Right lobe of liver (tissue), 6 donors: ENCODE measurements around the gene SLCO2A1. TPM values are rescaled to one million over a fixed set of nuclear protein-coding genes. Genes with fewer than 3 reads are reported as not detected.

Source experiments
- ATAC-seq, 4 donors: fragments of 200-7000 bp; cut with Tn5 transposase; one replicate each; pipeline ENCODE4 v1.9.1; 2020; ENCODE audit warnings: mild to moderate bottlenecking in 4 of 4, moderate library complexity in 4 of 4
- DNase-seq, 3 donors: peaks; one replicate each; pipeline ENCODE4 v3.0.0-alpha.2; 2020
- H3K27ac ChIP-seq, 3 donors: fragments of 200-600 bp; one replicate each; pipeline ENCODE4 v1.8.0; 2022
- H3K27me3 ChIP-seq, 2 donors: fragments of 200-600 bp; one replicate each; pipeline ENCODE4 v1.8.0; 2022
- H3K36me3 ChIP-seq, 4 donors: fragments of 200-600 bp; sonication (generic) in 1 of 4; one replicate each; pipeline versions ENCODE4 v1.5.1 to v1.8.0; 2017 to 2022; ENCODE audit warnings: control low read depth in 1 of 4
- H3K4me1 ChIP-seq, 4 donors: fragments of 200-600 bp; sonication (generic) in 1 of 4; one replicate each; pipeline versions ENCODE4 v1.5.1 to v1.8.0; 2017 to 2022; ENCODE audit warnings: control low read depth in 1 of 4
- H3K4me3 ChIP-seq, 3 donors: fragments of 200-600 bp; one replicate each; pipeline ENCODE4 v1.8.0; 2022
- H3K9me3 ChIP-seq, 4 donors: fragments of 200-600 bp; sonication (generic) in 1 of 4; one replicate each; pipeline versions ENCODE4 v1.5.1 to v1.8.0; 2017 to 2022; ENCODE audit warnings: control low read depth in 1 of 4
- CTCF ChIP-seq, 4 donors: fragments of 200-600 bp in 3 of 4; fragments of 450-650 bp in 1 of 4; IDR thresholded peaks; one replicate each; pipeline versions ENCODE4 v1.5.1 to v1.8.0; 2016 to 2022; ENCODE audit warnings: antibody characterized with exemption in 4 of 4, mild to moderate bottlenecking in 2 of 4
- POLR2A ChIP-seq: fragments of 450-650 bp; IDR thresholded peaks from one replicate; pipeline ENCODE4 v1.6.1; 2017; ENCODE audit warnings: antibody characterized with exemption, mild to moderate bottlenecking
- WGBS: methylation state at CpG from one replicate; pipeline ENCODE4 v1.1.6; 2018; ENCODE audit warnings: low coverage, low lambda C conversion rate; ENCODE audit not compliant: insufficient coverage; ENCODE audit errors: missing lambda C conversion rate; 5-methylcytosine and 5-hydroxymethylcytosine counted together
- intact Hi-C, 2 donors: fragments of 100-400 bp; cut with DNase I; formaldehyde crosslinking; loops; one replicate each; pipeline versions ENCODE4 v1.11.2 to v1.14.1; 2022
- total RNA-seq, 6 experiments: library from RNA; depleted of rRNA in 2 of 6; stranded (reverse); fragments of >200 nt in 2 of 6; fragmentation: NEBNext Ultra II Directional in 3 of 6; extraction: Animal tissue kit (Norgen Biotek cat#: 25700) in 3 of 6; gene quantifications; one replicate each; pipeline versions ENCODE4 v1.1.0 to v1.2.4, GENCODE V29; 2016 to 2023
- donor health status: DM: no; HTN: yes; CAD: no.
- donor health status: DM: no; HTN: no; CAD: no.
- donor health status: DM: no; HTN: no; CAD: no.
- donor health status: DM: no; HTN: yes; CAD: no.
- donor health status: DM: no; HTN: yes; CAD: no.

Gene SLCO2A1
- total RNA-seq, 6 experiments from 2014 or later: 0.71 to 4.4 (median 1.5) TPM

DNA sequence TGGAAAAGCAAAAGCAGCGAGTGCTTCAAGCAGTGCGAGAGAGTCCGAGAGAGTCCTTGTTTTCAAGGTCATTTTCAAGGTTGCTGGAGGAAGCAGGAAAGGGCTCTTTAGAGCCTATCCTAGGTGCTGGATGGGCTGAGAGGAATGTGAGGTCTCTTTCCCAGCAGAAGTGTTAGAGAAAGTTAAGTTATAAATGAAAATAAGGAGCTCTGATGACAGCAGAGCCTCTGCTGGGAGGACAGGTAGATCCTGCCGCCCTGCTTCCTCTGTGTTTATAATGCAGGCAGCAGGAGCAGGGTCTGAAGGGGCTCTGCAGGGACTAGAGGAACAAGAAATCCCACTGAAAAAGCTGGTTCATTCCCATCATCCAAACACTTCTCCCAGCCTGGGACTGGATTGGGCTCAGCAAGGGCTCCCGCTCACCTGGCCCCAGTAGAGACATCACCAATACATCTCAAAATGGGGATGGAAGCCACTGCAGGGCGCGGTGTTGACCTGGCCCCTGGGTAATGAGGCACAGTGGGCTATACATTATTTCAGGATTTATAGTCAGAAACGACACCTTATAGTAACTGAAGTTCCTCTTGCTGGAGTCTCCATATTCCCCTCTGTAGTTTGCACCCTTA lies 92.6 kb downstream of the SLCO2A1 start:
- TF ChIP-seq POLR2A: no peak
- no peak for TF ChIP-seq CTCF (IDR thresholded peaks at IDR 0.05)
- H3K4me1 ChIP-seq: no peaks in the 10 kb centered on the region
- H3K27me3 ChIP-seq: no peaks in the 10 kb centered on the region
- no peak overlapping the region for H3K27ac ChIP-seq
- ATAC-seq (no peak), DNase-seq (no peak)
- no peaks in the 10 kb centered on the region for H3K36me3 ChIP-seq
- no peak overlapping the region for H3K4me3 ChIP-seq
- 68% methylated on average over 5 of the region's 8 CpGs for WGBS
- intact Hi-C loops: no loop called here
- no peaks in the 10 kb centered on the region for H3K9me3 ChIP-seq

GRCh38 chr3:133935843-133936769 lies 93.6 kb downstream of the SLCO2A1 start:
- no peak for ATAC-seq
- no peaks in the 10 kb centered on the region for H3K4me1 ChIP-seq
- no peak overlapping the region for H3K4me3 ChIP-seq
- H3K27ac ChIP-seq: no peak overlapping the region
- 67% methylated on average over 3 of the region's 13 CpGs for WGBS
- no peaks in the 10 kb centered on the region for H3K36me3 ChIP-seq
- H3K9me3 ChIP-seq: no peaks in the 10 kb centered on the region
- intact Hi-C loops: no loop called here
- DNase-seq: no peak
- no peak for TF ChIP-seq POLR2A
- no peak for TF ChIP-seq CTCF (IDR thresholded peaks at IDR 0.05)
- H3K27me3 ChIP-seq: no peaks in the 10 kb centered on the region

DNA sequence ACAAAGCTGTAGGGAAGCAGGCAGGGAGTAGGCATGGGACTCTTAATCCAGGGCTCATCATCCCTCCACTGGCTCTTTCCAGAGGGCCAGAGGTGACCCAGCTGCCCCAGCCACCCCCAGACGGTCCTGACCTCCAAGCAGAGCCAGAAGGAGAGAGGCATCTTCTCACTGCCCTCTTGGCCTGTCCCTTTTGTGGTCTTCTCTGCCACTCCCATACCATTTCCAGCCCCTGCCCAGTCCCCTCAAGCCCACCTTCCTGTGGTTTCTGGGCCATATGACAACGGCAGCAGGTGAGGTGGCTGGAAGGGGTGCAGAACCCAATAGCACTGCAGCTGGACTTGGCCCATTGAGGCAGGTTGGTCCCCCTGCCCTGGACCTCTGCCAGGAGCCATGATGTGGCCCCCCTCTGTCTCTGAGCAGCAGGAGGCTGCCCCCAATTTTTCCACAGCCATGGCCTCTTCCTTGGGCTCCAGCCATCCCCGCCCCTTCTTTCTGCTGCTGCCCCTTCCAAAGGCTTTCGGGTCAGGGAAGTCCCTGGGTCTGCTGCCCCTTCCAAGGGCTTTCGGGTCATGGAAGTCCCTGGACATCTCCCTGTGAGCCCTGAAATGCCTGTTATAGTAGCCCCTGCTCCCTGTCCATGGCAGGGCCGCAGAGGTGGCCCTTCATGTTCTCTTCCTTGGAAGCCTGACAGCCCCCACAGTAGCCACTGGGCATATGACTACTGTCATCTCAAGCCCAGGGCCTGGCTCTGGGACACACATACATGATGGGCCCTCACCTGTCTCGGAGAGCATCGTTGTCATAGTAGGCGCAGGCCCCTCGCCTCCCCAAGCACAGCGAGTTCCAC lies 94.5 kb downstream of the SLCO2A1 start:
- H3K36me3 ChIP-seq: no peaks in the 10 kb centered on the region
- no peak for ATAC-seq
- WGBS: 77% methylated on average over 10 of the region's 11 CpGs
- no peaks in the 10 kb centered on the region for H3K9me3 ChIP-seq
- TF ChIP-seq POLR2A: no peak
- TF ChIP-seq CTCF (IDR thresholded peaks at IDR 0.05): no peak
- no peak overlapping the region for H3K4me3 ChIP-seq
- intact Hi-C loops: no loop called here
- H3K27ac ChIP-seq: no peak overlapping the region
- H3K27me3 ChIP-seq: no peaks in the 10 kb centered on the region
- no peaks in the 10 kb centered on the region for H3K4me1 ChIP-seq
- no peak for DNase-seq

DNA sequence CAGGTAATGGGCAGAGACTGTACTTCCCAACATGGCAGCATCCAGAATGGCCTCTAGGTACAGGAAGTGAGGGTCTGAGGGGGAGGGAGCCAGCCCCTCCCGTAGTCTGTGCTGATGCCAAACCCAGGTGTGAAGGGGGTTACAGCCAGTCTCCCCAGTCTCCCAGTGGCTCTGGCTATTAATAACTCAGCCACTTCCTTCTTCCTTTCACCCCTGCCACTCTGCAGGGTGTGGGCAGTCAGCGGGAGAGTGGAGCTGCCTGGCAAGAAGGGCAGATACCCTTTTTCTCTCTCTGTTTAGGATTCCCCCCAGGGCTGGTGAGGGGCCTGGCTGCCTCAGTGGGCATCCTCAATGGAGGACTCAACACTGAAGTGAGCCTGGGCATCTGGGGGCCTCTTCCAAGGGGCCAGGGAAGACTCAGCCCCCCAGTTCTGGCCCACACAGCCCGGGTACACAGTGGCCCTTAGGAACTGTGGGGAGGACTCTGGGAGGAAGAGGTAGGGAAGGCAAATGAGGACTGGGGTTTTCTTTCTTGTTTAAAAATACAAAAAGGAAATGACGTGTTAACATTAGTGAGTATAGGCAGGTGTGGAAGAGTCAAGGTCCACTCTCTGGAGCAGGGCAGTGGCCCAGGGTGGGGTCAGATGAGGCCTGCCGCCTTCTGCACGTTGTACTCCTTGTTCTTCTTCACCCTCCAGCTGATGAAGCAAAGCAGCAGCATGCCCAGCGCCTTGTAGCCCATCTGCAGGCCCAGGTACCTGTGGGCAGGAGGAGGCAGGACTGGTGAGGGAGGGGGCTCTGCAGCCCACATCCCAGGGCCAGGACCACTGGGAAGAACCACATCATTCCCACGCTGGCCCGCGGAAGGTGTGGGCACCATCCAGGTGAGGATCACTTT lies 95.4 kb downstream of the SLCO2A1 start:
- no peaks in the 10 kb centered on the region for H3K4me1 ChIP-seq
- DNase-seq: no peak
- no peaks in the 10 kb centered on the region for H3K36me3 ChIP-seq
- ATAC-seq: no peak
- TF ChIP-seq POLR2A (no peak), CTCF (IDR thresholded peaks at IDR 0.05) (no peak)
- WGBS: 63% methylated on average over 6 of the region's 10 CpGs
- intact Hi-C loops: no loop called here
- H3K27me3 ChIP-seq: no peaks in the 10 kb centered on the region
- no peak overlapping the region for H3K4me3 ChIP-seq
- no peaks in the 10 kb centered on the region for H3K9me3 ChIP-seq
- H3K27ac ChIP-seq: no peak overlapping the region
